Panc1 (cell line): ENCODE data around the gene SPNS3.

Experiments used
- POLR2AphosphoS5 ChIP-seq: IDR thresholded peaks from 2 replicates; pipeline ENCODE4 v1.6.1; 2012; ENCODE audit warnings: mild to moderate bottlenecking, low read depth, low read length, moderate library complexity
- TF ChIP-seq, protein P1 (sequence below): fragments of 450-650 bp; IDR thresholded peaks from 2 replicates; pipeline ENCODE4 v1.5.1; 2017; ENCODE audit warnings: mild to moderate bottlenecking

DNA sequence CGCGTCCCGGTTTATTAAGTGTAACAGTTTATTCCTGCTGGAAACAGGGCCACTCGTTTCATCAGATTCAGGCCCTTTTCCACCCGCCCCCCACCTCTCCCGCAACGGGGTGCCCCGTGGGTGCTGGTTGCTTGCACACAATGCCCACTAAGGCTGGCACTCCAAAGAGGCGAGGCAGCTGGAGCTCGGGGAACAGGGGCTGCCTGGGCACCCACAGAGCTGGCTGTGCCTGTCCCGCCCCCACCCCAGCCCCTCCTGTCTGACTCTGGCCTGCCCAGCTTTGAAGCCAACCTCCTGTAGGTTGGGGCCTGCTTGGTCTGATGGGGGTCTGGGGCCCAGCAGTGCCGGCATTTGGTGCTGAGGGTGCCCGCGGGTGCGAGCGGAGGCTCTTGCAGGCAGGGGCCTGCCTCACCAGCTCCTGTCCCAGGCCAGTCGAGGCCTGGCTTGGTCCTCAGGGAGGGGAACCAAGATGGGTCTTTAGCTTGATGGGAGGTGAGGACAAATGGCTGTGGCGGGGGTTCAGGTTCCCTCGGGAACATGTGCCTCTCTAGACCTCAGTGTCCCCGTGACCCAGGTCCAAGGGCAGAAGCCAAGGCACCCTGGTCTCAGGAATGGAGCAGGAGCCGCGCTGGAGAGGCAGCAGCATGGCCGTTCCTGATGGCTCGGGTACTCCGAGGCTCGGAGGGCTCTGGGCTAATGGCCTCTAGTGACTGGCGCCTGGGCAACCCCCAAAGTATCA is 101.4 kb downstream of the SPNS3 start:
- TF ChIP-seq, protein P1, sequence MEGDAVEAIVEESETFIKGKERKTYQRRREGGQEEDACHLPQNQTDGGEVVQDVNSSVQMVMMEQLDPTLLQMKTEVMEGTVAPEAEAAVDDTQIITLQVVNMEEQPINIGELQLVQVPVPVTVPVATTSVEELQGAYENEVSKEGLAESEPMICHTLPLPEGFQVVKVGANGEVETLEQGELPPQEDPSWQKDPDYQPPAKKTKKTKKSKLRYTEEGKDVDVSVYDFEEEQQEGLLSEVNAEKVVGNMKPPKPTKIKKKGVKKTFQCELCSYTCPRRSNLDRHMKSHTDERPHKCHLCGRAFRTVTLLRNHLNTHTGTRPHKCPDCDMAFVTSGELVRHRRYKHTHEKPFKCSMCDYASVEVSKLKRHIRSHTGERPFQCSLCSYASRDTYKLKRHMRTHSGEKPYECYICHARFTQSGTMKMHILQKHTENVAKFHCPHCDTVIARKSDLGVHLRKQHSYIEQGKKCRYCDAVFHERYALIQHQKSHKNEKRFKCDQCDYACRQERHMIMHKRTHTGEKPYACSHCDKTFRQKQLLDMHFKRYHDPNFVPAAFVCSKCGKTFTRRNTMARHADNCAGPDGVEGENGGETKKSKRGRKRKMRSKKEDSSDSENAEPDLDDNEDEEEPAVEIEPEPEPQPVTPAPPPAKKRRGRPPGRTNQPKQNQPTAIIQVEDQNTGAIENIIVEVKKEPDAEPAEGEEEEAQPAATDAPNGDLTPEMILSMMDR: no peak
- TF ChIP-seq POLR2AphosphoS5: no peak
